GM12892 (cell line): ENCODE data around the gene MOK.

ENCODE experiments used
- POLR2A ChIP-seq: IDR thresholded peaks from 2 replicates; pipeline ENCODE4 v1.6.1; 2011; ENCODE audit warnings: low read depth, low read length, control low read depth
- POLR2AphosphoS5 ChIP-seq: IDR thresholded peaks from 2 replicates; pipeline ENCODE4 v1.6.1; 2011; ENCODE audit warnings: low read depth, low read length, control low read depth
- TAF1 ChIP-seq: IDR thresholded peaks from 2 replicates; pipeline ENCODE4 v1.6.1; 2011; ENCODE audit warnings: low read depth, mild to moderate bottlenecking, control low read depth, low read length, borderline replicate concordance

- no peak for TF ChIP-seq POLR2AphosphoS5
- TF ChIP-seq TAF1: no peak
- no peak for TF ChIP-seq POLR2A
Observed at GRCh38 chr14:102232348-102232625, 72.7 kb downstream of the MOK start.
